ENCODE results near the gene TMEM121B. TPM values are rescaled to one million over a fixed set of nuclear protein-coding genes. Genes with fewer than 3 reads are reported as not detected.

Gene TMEM121B
- total RNA-seq, 3 donors from 2014 or later: 0.09 to 0.58 (median 0.54) TPM

- Histone ChIP-seq H3K4me1 (ENCODE audit: low read depth) (peaks cover 15% of the 10 kb centered on the region), H3K9me3 (no peaks in the 10 kb centered on the region), H3K4me3 (no peak overlapping the region), H3K36me3 (ENCODE audit: low read depth) (no peaks in the 10 kb centered on the region)
- DNase-seq: no peak
- no peak for TF ChIP-seq CTCF (IDR thresholded peaks at IDR 0.05)
- ATAC-seq: peak; percentile 5
- intact Hi-C loops (cut with DNase I, micrococcal nuclease): no loop called here
Observed at GRCh38 chr22:17120711-17121232, 388 bp downstream of the TMEM121B start.

- no peak for TF ChIP-seq CTCF (IDR thresholded peaks at IDR 0.05)
- Histone ChIP-seq H3K9me3 (no peaks in the 10 kb centered on the region), H3K36me3 (ENCODE audit: low read depth) (no peaks in the 10 kb centered on the region), H3K4me1 (ENCODE audit: low read depth) (peaks cover 15% of the 10 kb centered on the region), H3K4me3 (no peak overlapping the region)
- intact Hi-C loops (cut with DNase I, micrococcal nuclease): no loop called here
- peak in 2 of 3 donors; percentile 59 to 69 for DNase-seq
- peak; percentile 53 for ATAC-seq
Observed at GRCh38 chr22:17120281-17120680, 879 bp downstream of the TMEM121B start.

- Histone ChIP-seq H3K4me3 (no peak overlapping the region), H3K9me3 (no peaks in the 10 kb centered on the region), H3K4me1 (ENCODE audit: low read depth) (peaks cover 15% of the 10 kb centered on the region), H3K36me3 (ENCODE audit: low read depth) (no peaks in the 10 kb centered on the region)
- intact Hi-C loops (cut with DNase I, micrococcal nuclease): no loop called here
- peak; percentile 7 for TF ChIP-seq CTCF (IDR thresholded peaks at IDR 0.05)
- DNase-seq (peak in 2 of 3 donors; percentile 55 to 73), ATAC-seq (peak; percentile 74)
Observed at GRCh38 chr22:17119481-17120202, 1.5 kb downstream of the TMEM121B start.

- DNase-seq (no peak), ATAC-seq (no peak)
- intact Hi-C loops (cut with DNase I, micrococcal nuclease): no loop called here
- TF ChIP-seq CTCF (IDR thresholded peaks at IDR 0.05): no peak
- Histone ChIP-seq H3K36me3 (ENCODE audit: low read depth) (no peaks in the 10 kb centered on the region), H3K4me1 (ENCODE audit: low read depth) (peaks cover 15% of the 10 kb centered on the region), H3K9me3 (no peaks in the 10 kb centered on the region), H3K4me3 (no peak overlapping the region)
Observed at GRCh38 chr22:17118342-17118741, 2.8 kb downstream of the TMEM121B start.

GRCh38 chr22:17117890-17118289 lies 3.3 kb downstream of the TMEM121B start:
- no peak for DNase-seq
- intact Hi-C loops (cut with DNase I, micrococcal nuclease): no loop called here
- Histone ChIP-seq H3K4me1 (ENCODE audit: low read depth) (peaks cover 15% of the 10 kb centered on the region), H3K9me3 (no peaks in the 10 kb centered on the region), H3K4me3 (no peak overlapping the region), H3K36me3 (ENCODE audit: low read depth) (no peaks in the 10 kb centered on the region)
- TF ChIP-seq CTCF (IDR thresholded peaks at IDR 0.05): no peak
- no peak for ATAC-seq

Measured in mucosa of descending colon (tissue), 3 donors.